ENCODE measurements around the gene PAX7.
A peak's percentile ranks its signal among the peaks of the same experiment; 100 is the strongest.
"Not testable (repeated sequence)": the region's sequence is repeated elsewhere in the genome, so short reads cannot be mapped to it uniquely, and the experiment has no call there.

PAX7 gene

DNA sequence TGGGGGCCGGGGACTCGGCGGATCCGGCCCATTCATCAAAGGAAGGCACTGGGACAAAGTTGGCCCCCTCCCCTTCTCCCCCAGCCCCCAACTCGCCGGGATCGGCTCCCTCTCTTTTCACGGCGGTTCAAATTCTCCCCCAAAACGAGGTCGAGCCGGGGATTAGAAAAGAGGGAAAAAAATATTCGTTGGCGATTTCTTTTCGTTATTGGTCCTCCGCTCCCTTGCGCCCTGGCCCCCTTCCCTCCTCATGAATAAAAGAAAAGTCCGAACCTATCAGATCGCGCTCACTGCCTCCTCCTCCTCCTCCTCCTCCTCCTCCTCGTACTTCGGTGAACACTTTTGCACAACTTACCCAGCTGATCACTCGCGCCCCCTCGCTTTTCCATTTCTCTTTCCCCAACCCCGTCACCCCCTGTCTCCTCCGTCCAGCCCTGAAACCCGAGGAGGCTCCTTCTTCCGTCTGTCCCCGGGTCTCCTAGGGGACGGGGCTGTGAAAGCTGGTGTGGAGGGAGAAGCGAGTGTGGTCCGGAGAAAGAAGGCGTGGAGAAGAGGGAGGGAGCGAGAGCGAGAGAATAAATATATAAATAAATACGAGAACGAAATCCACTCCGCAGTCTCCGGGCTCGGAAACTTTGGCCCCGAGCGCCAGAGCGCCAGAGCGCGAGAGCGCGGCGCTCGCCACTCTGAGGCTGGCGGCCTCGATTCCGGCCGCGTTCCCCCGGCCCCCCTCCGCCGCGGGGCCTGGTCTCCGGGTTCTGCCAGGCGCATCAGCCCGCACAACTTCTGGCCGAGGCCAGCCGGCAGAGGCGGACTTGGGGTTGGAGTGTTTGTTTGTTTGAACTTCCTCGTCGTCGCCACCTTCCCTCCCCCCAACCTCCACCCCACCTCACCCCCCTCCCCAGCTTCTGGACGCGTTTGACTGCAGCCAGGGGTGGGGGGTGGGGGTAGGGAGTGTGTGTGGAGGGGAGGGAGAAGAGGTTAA, at the start of gene PAX7:
PAX7 (plus strand) TSS at position 336 of the 985 bp plus-strand sequence. CDS start 758 bp downstream, outside the sequence.
- no peak within 1 kb of the TSS for H3K27ac ChIP-seq (ENCODE audit: low read length)
- no peaks in the 10 kb centered on the region for H3K36me3 ChIP-seq (replicated peaks; ENCODE audit: low read depth, low read length)
- H3K4me2 ChIP-seq (ENCODE audit: low read length), result no peak within 1 kb of the TSS
- no peak for TF ChIP-seq CTCF (IDR thresholded peaks at IDR 0.05; ENCODE audit: low read depth, low read length)
- TF ChIP-seq EZH2phosphoT487 (IDR thresholded peaks at IDR 0.05; ENCODE audit: low read depth), result no peak
- no peaks in the 10 kb centered on the region for H4K20me1 ChIP-seq (ENCODE audit: insufficient read depth, low read length)
- no peak within 1 kb of the TSS for H3K9ac ChIP-seq (ENCODE audit: low read length)
- H3K79me2 ChIP-seq (ENCODE audit: low read length), result no peaks in the 10 kb centered on the region
- no peak within 1 kb of the TSS for H3K4me3 ChIP-seq (ENCODE audit: low read length)
- no peak within 1 kb of the TSS for H2AFZ ChIP-seq (ENCODE audit: low read depth, low read length)
- no peaks in the 10 kb centered on the region for H3K9me3 ChIP-seq (ENCODE audit: insufficient read depth, low read length)
- no peaks in the 10 kb centered on the region for H3K4me1 ChIP-seq (ENCODE audit: low read length)
- H3K27me3 ChIP-seq (ENCODE audit: low read depth, low read length), result no peaks in the 10 kb centered on the region

GRCh38 chr1:18581420-18581880, 49.2 kb upstream of the PAX7 start:
- TF ChIP-seq EZH2phosphoT487 (IDR thresholded peaks at IDR 0.05; ENCODE audit: low read depth) (no peak), CTCF (IDR thresholded peaks at IDR 0.05; ENCODE audit: low read depth, low read length) (peak; percentile 55)
- Histone ChIP-seq H3K4me3 (ENCODE audit: low read length) (no peak overlapping the region; the same call in 1 of the 2 replicates), H3K36me3 (replicated peaks; ENCODE audit: low read depth, low read length) (no peaks in the 10 kb centered on the region), H3K4me2 (ENCODE audit: low read length) (0 out of 2 replicates have a peak overlapping the region, but pooled peaks have one; percentile 26), H3K27me3 (ENCODE audit: low read depth, low read length) (no peaks in the 10 kb centered on the region), H3K9me3 (ENCODE audit: insufficient read depth, low read length) (no peaks in the 10 kb centered on the region), H3K9ac (ENCODE audit: low read length) (no peak overlapping the region), H4K20me1 (ENCODE audit: insufficient read depth, low read length) (no peaks in the 10 kb centered on the region), H3K4me1 (ENCODE audit: low read length) (no peaks in the 10 kb centered on the region), H3K79me2 (ENCODE audit: low read length) (no peaks in the 10 kb centered on the region), H3K27ac (ENCODE audit: low read length) (no peak overlapping the region), H2AFZ (ENCODE audit: low read depth, low read length) (no peak overlapping the region)

GRCh38 chr1:18582890-18583289, 47.8 kb upstream of the PAX7 start:
- no peaks in the 10 kb centered on the region for H3K27me3 ChIP-seq (ENCODE audit: low read depth, low read length)
- H3K4me3 ChIP-seq (ENCODE audit: low read length), result no peak overlapping the region
- no peak overlapping the region for H3K27ac ChIP-seq (ENCODE audit: low read length)
- H3K9ac ChIP-seq (ENCODE audit: low read length), result no peak overlapping the region
- H3K4me1 ChIP-seq (ENCODE audit: low read length), result no peaks in the 10 kb centered on the region
- H3K79me2 ChIP-seq (ENCODE audit: low read length), result no peaks in the 10 kb centered on the region
- H3K4me2 ChIP-seq (ENCODE audit: low read length), result no peak overlapping the region
- TF ChIP-seq EZH2phosphoT487 (IDR thresholded peaks at IDR 0.05; ENCODE audit: low read depth), result no peak
- no peak for TF ChIP-seq CTCF (IDR thresholded peaks at IDR 0.05; ENCODE audit: low read depth, low read length)
- H4K20me1 ChIP-seq (ENCODE audit: insufficient read depth, low read length), result no peaks in the 10 kb centered on the region
- no peaks in the 10 kb centered on the region for H3K36me3 ChIP-seq (replicated peaks; ENCODE audit: low read depth, low read length)
- H3K9me3 ChIP-seq (ENCODE audit: insufficient read depth, low read length), result no peaks in the 10 kb centered on the region
- H2AFZ ChIP-seq (ENCODE audit: low read depth, low read length), result no peak overlapping the region

DNA sequence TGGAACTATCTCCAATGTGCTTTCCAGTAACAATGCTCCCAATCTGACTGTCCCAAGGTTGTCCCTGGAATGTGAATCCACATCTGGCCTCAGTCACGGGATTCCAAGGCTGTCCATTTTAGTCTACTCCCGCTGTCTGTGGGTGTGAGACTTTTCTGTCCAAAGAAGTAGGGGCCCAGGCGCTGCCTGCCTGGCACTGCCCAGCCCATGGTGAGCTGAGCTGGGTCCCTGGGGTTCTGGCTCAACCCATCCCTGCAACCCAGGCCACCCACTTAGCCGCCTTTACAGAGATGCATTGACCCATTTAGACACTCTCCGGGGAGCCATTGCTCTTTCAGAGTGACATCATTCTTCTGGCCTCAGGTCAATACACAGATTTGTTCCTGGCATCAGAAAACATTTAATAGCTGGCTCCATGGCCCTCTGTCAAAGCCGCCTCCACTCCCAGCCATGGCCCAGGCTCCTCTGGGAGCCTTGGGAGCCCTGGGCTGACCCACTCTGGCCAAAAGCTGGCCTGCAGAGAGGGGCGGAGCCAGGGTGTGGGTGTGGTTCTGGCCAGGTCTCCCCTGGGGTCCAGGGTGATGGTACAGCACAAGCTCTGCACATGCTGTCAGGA, 47.2 kb upstream of the PAX7 start:
- no peaks in the 10 kb centered on the region for H4K20me1 ChIP-seq (ENCODE audit: insufficient read depth, low read length)
- no peak for TF ChIP-seq CTCF (IDR thresholded peaks at IDR 0.05; ENCODE audit: low read depth, low read length)
- TF ChIP-seq EZH2phosphoT487 (IDR thresholded peaks at IDR 0.05; ENCODE audit: low read depth), result no peak
- no peaks in the 10 kb centered on the region for H3K79me2 ChIP-seq (ENCODE audit: low read length)
- no peaks in the 10 kb centered on the region for H3K36me3 ChIP-seq (replicated peaks; ENCODE audit: low read depth, low read length)
- H3K4me1 ChIP-seq (ENCODE audit: low read length), result no peaks in the 10 kb centered on the region
- no peaks in the 10 kb centered on the region for H3K9me3 ChIP-seq (ENCODE audit: insufficient read depth, low read length)
- H3K4me2 ChIP-seq (ENCODE audit: low read length), result no peak overlapping the region
- no peak overlapping the region for H3K4me3 ChIP-seq (ENCODE audit: low read length)
- no peak overlapping the region for H3K27ac ChIP-seq (ENCODE audit: low read length)
- no peak overlapping the region for H3K9ac ChIP-seq (ENCODE audit: low read length)
- H3K27me3 ChIP-seq (ENCODE audit: low read depth, low read length), result no peaks in the 10 kb centered on the region
- no peak overlapping the region for H2AFZ ChIP-seq (ENCODE audit: low read depth, low read length)

- not testable (repeated sequence) for H3K79me2 ChIP-seq (ENCODE audit: low read length); H3K36me3 ChIP-seq (replicated peaks; ENCODE audit: low read depth, low read length); H3K4me1 ChIP-seq (ENCODE audit: low read length); H3K27ac ChIP-seq (ENCODE audit: low read length); H4K20me1 ChIP-seq (ENCODE audit: insufficient read depth, low read length); H3K9ac ChIP-seq (ENCODE audit: low read length); H2AFZ ChIP-seq (ENCODE audit: low read depth, low read length); H3K9me3 ChIP-seq (ENCODE audit: insufficient read depth, low read length); H3K27me3 ChIP-seq (ENCODE audit: low read depth, low read length); H3K4me3 ChIP-seq (ENCODE audit: low read length); H3K4me2 ChIP-seq (ENCODE audit: low read length)
These were observed 44.6 kb upstream of the PAX7 start for GRCh38 chr1:18586016-18586415.
